ENCODE measurements around the gene GPS1. TPM values are rescaled to one million over a fixed set of nuclear protein-coding genes. Genes with fewer than 3 reads are reported as not detected.

Gene GPS1
- total and polyA plus RNA-seq, 2 experiments from 2014 or later, result 136 to 242 TPM

GRCh38 chr17:82065193-82065637 is 13.5 kb downstream of the GPS1 start:
- Histone ChIP-seq H3F3A (replicated peaks; ENCODE audit: low read depth) (0 out of 2 replicates have a peak, but pooled peaks cover 4% of the 10 kb centered on the region), H3K27ac (ENCODE audit: low read depth) (no peak overlapping the region), H2AFZ (no peak overlapping the region), H3K36me3 (ENCODE audit: insufficient read depth) (no peaks in the 10 kb centered on the region), H3K9me2 (ENCODE audit: insufficient read depth) (no peaks in the 10 kb centered on the region), H3K4me2 (peak overlapping the region; percentile 88), H3K79me2 (replicated peaks; ENCODE audit: insufficient read depth) (no peaks in the 10 kb centered on the region), H3K4me1 (ENCODE audit: insufficient read depth) (no peaks in the 10 kb centered on the region), H3K27me3 (ENCODE audit: insufficient read depth) (no peaks in the 10 kb centered on the region), H4K20me1 (replicated peaks; ENCODE audit: insufficient read depth) (no peaks in the 10 kb centered on the region), H3K4me3 (peak overlapping the region; percentile 77)
- H3K36me3 Mint-ChIP-seq (ENCODE audit: low read depth), result peaks cover 2% of the 10 kb centered on the region
- DNase-seq (ENCODE audit: low spot score), result peak; percentile 20
- peak overlapping the region; percentile 72 for H3K4me3 Mint-ChIP-seq
- peak; percentile 6 for ATAC-seq
- no peak overlapping the region for H3K27ac Mint-ChIP-seq
- TF ChIP-seq STAT1 (IDR thresholded peaks at IDR 0.05; ENCODE audit: unreplicated experiment) (no peak), CREB1 (CRISPR knock-in tag; IDR thresholded peaks at IDR 0.05; ENCODE audit: low read depth) (no peak), EZH2 (IDR thresholded peaks at IDR 0.05; ENCODE audit: low read depth, unreplicated experiment) (no peak), CTCF (conservative IDR thresholded peaks at IDR 0.05; ENCODE audit: low read depth in 2 of 2) (no peak), JUNB (IDR thresholded peaks at IDR 0.05; ENCODE audit: unreplicated experiment) (no peak), REST (IDR thresholded peaks at IDR 0.05; ENCODE audit: unreplicated experiment) (no peak), ZNF114 (CRISPR knock-in tag; IDR thresholded peaks at IDR 0.05) (no peak), ZNF462 (CRISPR knock-in tag; IDR thresholded peaks at IDR 0.05) (no peak), ETS1 (IDR thresholded peaks at IDR 0.05) (no peak), POLR2AphosphoS5 (IDR thresholded peaks at IDR 0.05; ENCODE audit: low read depth) (no peak), EZH2phosphoT487 (IDR thresholded peaks at IDR 0.05; ENCODE audit: unreplicated experiment) (no peak)
- peaks cover 4% of the 10 kb centered on the region for H3K27me3 Mint-ChIP-seq (ENCODE audit: insufficient read depth, low read depth, poor library complexity)
- peaks cover 4% of the 10 kb centered on the region; the same call in 2 of the 3 replicates for H3K4me1 Mint-ChIP-seq
- H3K9me3 Mint-ChIP-seq, result no peaks in the 10 kb centered on the region
